Activated naive CD8-positive, alpha-beta T cell treated with anti-CD3 and anti-CD28 coated beads, Interleukin-2, amount 50 U/mL, for 24 hours (primary cell): ENCODE measurements around the gene DLGAP4.

Experiments
- ATAC-seq: fragments of 150-1000 bp; cut with Tn5 transposase; one replicate; pipeline ENCODE4 v1.10.0; 2021
- DNase-seq: peaks from one replicate; pipeline ENCODE4 v3.0.0; 2021
- H3K27ac Mint-ChIP-seq: one replicate; pipeline ENCODE4 v1.8.0; 2021; ENCODE audit warnings: mild to moderate bottlenecking, mixed read lengths
- H3K27me3 Mint-ChIP-seq: one replicate; pipeline ENCODE4 v1.8.0; 2021; ENCODE audit warnings: mixed read lengths
- H3K36me3 Mint-ChIP-seq: one replicate; pipeline ENCODE4 v1.8.0; 2021; ENCODE audit warnings: low read depth, mixed read lengths
- H3K4me1 Mint-ChIP-seq: one replicate; pipeline ENCODE4 v1.8.0; 2021; ENCODE audit warnings: mixed read lengths
- H3K4me3 Mint-ChIP-seq: one replicate; pipeline ENCODE4 v1.8.0; 2021; ENCODE audit warnings: mild to moderate bottlenecking, moderate library complexity, mixed read lengths
- H3K9me3 Mint-ChIP-seq: one replicate; pipeline ENCODE4 v1.8.0; 2021; ENCODE audit warnings: mixed read lengths

Gene DLGAP4

DNA sequence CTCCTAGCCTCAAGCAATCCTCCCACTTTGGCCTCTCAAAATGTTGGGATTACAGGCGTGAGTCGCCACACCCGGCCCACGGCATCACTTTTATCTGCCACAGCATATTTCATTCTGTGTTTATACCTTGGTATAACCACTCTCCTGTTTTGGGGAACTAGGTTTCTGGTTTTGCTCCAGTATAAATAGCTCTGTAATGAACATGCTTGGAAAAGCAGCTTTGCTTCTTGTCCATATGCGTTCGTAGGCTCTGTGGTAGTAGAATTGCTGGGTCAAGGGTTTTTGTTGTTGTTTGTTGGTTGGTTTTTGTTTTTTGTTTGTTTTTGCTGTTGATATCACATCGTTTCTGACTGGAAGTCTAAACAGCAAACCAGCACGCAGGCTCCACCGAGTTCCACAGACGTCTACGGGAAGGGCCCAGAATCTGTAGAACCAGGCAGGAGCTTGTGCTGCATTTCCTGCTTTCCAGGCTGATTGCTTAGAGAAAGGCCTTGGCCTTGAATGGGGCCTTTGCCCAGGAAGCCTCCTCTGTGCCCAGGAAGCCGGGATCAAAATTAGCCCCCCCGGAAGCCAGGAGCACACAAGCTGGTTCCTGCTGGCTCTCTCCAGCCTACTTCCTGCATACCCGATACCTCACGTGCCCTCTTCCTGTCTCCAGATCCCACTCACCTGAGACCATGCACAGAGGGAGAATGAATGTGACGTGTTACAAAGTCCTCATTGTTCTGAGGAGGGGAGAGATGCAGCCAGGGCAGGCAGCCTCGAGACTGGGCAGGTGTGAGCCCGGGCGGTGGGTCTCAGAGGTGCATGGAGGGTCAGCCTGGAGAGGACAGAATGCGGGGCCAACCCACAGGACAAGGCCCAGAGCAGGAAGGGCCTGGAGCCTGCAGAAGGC is 35.1 kb upstream of the DLGAP4 start:
- DNase-seq (no peak), ATAC-seq (no peak)
- Mint-ChIP-seq H3K27ac (no peak overlapping the region), H3K9me3 (no peaks in the 10 kb centered on the region), H3K4me3 (no peak overlapping the region), H3K27me3 (peaks cover 7% of the 10 kb centered on the region), H3K36me3 (no peaks in the 10 kb centered on the region), H3K4me1 (no peaks in the 10 kb centered on the region)

DNA sequence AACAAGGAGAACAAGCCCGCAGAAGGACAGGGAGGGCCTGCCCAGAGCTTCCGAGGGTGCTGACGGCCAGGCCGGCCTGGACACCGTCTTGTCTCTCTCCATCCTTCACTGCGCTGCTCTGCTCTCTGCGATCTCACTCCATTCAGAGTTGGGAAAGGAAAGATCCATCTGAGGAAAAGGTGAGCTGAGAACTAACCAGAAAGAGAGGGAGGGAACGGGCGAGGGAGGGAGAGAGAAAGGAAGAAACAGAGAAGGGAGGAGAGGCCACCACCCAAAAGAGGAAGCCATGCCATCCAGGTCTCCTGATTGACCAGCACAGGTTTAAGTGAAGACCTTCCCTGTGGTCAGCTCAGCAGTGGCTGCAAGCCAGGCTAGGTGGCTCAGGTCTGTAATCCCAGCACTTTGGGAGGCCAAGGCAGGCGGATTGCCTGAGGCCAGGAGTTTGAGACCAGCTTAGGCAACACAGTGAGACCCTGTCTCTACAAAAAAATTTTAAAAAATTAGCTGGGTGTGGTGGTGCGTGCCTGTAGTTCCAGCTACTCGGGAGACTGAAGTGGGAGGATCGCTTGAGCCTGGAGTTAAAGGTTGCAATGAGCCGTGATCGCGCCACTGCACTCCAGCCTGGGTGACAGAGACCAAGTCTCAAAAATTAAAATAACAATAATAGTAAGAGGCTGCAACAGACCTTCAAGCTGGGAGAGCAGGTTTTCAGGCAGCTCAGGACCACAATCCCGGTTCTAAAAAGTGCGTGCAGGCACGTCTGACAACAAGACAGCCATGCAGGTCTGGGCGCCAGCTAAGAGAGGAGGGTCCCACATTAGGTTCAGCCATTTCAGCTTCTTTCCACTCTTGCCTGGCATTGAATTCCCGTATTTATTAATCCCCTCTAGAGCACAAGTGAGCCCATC is 34.2 kb upstream of the DLGAP4 start:
- Mint-ChIP-seq H3K36me3 (no peaks in the 10 kb centered on the region), H3K27me3 (peaks cover 7% of the 10 kb centered on the region), H3K9me3 (no peaks in the 10 kb centered on the region), H3K4me3 (no peak overlapping the region), H3K4me1 (no peaks in the 10 kb centered on the region), H3K27ac (no peak overlapping the region)
- DNase-seq (no peak), ATAC-seq (no peak)

DNA sequence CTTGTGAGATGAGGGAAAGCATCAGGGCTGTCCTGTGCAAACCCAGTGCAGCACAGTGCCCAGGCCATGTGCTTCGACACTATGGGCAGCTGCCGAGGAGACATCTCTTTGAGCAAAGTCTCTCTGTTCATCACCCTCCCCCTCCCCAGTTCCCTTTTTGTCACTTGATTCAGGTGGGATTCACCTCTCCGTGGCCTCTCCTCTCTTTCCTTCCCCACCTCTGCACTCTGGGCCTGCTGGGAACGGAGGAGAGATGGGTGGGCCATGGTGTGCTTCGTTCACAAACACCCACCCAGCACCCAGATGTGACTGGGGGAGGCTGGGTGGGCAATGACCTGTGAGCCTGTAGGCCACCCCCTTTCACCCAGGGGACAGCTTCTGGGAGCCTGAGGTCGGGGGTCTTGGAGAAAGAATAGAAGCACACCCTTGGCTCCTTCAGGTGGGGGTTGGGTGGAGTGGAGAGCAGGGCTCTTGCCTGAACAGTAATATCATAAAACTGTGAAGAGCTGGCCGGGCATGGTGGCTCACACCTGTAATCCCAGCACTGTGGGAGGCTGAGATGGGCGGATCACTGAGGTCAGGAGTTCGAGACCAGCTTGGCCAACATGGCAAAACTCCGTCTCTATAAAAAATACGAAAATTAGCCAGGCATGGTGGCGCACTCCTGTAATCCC is 33.5 kb upstream of the DLGAP4 start:
- DNase-seq = no peak
- Mint-ChIP-seq H3K27ac (no peak overlapping the region), H3K36me3 (no peaks in the 10 kb centered on the region), H3K9me3 (no peaks in the 10 kb centered on the region), H3K4me3 (no peak overlapping the region), H3K27me3 (peaks cover 7% of the 10 kb centered on the region), H3K4me1 (no peaks in the 10 kb centered on the region)
- ATAC-seq = no peak

DNA sequence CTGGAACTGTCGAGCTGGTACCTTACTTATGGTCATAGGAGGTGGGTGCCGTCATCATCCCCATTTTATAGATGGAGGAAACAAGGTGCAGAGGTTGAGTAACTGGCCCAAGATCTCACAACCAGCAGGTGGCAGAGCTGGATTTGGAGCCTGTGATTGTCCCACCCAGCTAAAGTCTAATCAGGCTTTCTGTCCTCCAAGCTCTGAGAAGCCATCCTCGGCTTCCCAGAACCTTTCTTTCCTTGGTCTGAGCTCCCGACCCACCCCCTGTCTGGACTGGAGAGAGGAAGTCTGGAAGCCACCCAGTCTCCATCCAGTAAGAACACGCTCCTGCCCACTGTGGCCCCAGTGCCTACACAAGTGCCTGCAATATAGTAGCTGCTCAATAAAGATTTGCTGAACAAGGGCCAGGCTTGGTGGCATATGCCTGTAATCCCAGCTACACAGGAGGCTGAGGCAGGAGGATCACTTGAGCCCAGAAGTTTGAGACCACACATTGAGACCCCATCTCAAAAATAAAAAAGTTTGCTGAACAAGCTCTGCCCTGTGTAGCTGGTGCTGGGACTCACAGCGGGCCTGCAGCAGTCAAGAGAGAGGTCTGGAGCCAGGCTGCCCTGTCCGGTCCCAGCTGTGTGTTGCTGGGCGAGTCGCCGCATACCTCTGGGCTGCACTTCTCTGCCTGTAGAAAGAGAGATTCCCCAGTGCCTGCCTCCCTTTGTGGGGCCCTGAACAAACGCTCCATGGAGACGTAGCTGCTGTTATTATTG is 32.5 kb upstream of the DLGAP4 start:
- Mint-ChIP-seq H3K27ac (no peak overlapping the region), H3K27me3 (peaks cover 7% of the 10 kb centered on the region)
- DNase-seq = peak; percentile 13

DNA sequence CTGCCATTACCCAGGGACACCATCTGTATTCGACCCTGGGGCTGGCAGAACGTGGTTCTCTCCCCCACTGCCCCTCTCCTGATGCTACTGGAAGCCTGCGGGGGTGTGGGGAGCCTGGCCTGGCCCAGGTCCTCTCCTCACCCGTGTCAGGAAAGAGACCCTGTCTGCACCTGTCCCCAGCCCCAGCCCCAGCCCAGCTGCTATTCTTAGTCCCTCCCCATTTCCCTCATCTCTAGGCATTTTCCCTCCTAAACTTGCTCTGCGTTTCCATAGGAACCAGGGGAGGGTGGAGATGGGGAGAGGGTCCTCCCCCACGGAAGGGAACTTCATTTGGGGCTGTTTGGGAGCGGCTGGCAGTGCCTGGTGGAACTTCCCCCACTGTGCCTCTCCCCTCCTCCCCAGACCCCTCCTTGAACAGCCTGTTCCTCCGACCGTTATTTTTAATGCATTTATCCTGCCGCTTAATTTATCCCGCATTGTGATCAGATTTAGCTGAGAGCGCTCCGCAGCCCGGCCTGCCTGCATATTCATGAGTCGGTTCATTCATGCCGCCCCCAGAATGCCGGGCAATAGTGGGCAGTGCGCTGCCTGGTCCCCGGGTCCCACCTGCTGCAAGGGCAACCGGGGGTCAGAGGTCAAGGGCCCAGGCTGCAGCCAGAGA is 31.8 kb upstream of the DLGAP4 start:
- H3K4me1 Mint-ChIP-seq = no peaks in the 10 kb centered on the region
- ATAC-seq = no peak
- DNase-seq = no peak
- no peaks in the 10 kb centered on the region for H3K36me3 Mint-ChIP-seq
- no peak overlapping the region for H3K27ac Mint-ChIP-seq
- peaks cover 7% of the 10 kb centered on the region for H3K27me3 Mint-ChIP-seq
- no peaks in the 10 kb centered on the region for H3K9me3 Mint-ChIP-seq
- H3K4me3 Mint-ChIP-seq = no peak overlapping the region

More for the DNA sequence above, 32.5 kb upstream of the DLGAP4 start:
- Mint-ChIP-seq H3K9me3 (no peaks in the 10 kb centered on the region), H3K4me3 (no peak overlapping the region), H3K36me3 (no peaks in the 10 kb centered on the region), H3K4me1 (no peaks in the 10 kb centered on the region)
- ATAC-seq = no peak

DNA sequence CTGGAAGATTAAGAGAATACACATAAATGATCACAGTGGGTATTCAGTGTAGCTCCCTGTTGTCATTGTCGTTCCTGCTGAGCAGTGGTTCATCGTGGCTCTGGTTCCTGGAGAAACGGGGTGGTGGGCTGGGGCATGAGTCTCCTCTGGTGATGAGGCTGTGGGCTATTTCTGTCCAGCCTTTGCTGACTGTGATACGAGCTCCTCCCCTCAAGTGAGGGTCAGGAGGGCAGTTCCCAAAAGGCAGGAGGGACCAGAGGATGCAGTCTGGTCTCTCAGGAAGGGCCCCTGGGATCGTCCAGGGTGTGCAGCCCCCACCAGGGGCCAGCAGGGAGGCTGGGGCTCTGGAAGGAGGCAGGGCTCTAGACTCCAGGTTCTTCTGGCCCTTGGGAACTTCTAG is 31.1 kb upstream of the DLGAP4 start:
- no peaks in the 10 kb centered on the region for H3K36me3 Mint-ChIP-seq

DNA sequence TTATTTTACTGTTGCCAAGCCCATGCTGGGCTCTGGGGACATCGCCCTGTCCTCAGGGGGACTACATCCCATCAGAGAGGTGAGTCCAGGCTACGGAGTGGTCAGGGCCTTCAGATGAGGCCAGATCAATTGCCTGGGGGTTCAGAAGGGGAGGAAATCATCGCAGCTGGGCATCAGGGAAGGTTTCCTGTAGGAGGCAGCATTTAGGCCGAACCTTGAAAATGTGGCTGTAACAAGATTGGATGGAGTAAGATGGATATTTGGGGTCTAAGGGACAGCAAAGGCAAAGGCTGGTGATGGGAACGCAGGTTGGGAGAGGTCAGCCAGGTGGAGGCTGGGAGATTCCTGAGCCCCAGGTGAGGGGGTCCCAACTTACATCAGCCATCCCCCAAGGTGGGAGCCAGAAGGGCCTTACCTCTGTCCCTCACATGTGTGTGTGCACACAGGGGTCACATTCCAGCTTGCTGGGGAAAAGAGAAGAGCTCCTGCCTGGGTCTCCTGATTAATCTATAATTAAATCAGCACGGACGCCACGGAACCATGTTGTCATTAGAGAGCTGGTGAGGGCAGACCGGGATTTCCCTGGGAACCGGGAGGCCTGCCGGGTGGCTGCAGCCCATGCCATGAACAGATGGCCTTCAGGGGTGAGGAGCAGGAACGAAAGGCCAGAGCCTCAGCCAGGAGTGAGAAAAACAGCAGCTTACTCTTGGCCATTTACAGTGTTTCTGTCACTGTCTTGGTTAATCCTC is 30.5 kb upstream of the DLGAP4 start:
- no peaks in the 10 kb centered on the region for H3K36me3 Mint-ChIP-seq
- H3K27me3 Mint-ChIP-seq = peaks cover 11% of the 10 kb centered on the region
- DNase-seq = no peak
- no peak overlapping the region for H3K4me3 Mint-ChIP-seq
- no peak overlapping the region for H3K27ac Mint-ChIP-seq
- no peaks in the 10 kb centered on the region for H3K9me3 Mint-ChIP-seq
- no peak for ATAC-seq
- no peaks in the 10 kb centered on the region for H3K4me1 Mint-ChIP-seq

More for the DNA sequence above, 31.1 kb upstream of the DLGAP4 start:
- H3K9me3 Mint-ChIP-seq = no peaks in the 10 kb centered on the region
- H3K27ac Mint-ChIP-seq = no peak overlapping the region
- no peak overlapping the region for H3K4me3 Mint-ChIP-seq
- peaks cover 7% of the 10 kb centered on the region for H3K27me3 Mint-ChIP-seq
- no peaks in the 10 kb centered on the region for H3K4me1 Mint-ChIP-seq
- ATAC-seq = no peak
- DNase-seq = no peak

DNA sequence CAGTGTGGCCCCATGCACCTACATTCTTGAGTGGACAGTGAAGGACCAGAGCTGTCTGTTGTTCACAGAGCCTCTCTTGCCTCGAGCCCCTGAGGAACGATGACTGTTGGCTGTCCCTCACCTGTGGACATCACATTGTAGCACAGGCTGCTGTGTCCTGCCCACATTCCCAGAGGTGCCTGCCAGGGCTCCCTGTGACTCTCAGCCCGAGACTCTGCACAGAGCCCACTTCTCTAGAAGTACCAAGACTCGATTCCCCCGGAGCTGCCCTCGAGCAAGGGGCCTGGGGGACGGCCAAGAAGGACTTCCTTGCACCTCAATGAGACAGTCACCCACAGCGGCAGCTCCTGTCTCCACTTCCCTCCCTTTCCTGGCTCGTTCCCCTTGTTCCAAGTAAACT is 28.6 kb upstream of the DLGAP4 start:
- Mint-ChIP-seq H3K9me3 (no peaks in the 10 kb centered on the region), H3K36me3 (no peaks in the 10 kb centered on the region), H3K4me3 (no peak overlapping the region), H3K27me3 (peaks cover 11% of the 10 kb centered on the region), H3K4me1 (no peaks in the 10 kb centered on the region), H3K27ac (no peak overlapping the region)
- ATAC-seq = no peak
- no peak for DNase-seq

DNA sequence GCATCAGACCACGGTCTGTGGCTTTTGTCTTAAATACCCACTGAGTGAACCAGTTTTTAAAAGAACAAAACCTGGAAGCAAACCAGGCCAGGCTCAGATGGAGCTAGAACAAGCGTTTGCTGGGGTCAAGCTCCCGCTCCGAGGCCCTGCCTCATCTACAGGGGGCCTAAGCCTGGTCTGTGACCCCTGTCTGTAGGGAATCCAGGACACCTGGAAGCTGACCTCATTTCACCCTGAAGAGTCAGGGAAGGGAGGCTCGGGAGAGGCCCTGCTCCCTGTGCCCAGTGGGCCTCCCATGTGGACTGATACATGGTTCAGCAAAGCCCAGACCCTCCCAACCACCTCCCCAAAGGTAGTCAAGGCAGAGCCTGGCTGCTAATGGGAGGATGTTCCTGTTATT is 26.8 kb upstream of the DLGAP4 start:
- no peaks in the 10 kb centered on the region for H3K36me3 Mint-ChIP-seq
- H3K9me3 Mint-ChIP-seq = no peaks in the 10 kb centered on the region
- no peaks in the 10 kb centered on the region for H3K4me1 Mint-ChIP-seq
- H3K4me3 Mint-ChIP-seq = no peak overlapping the region
- peaks cover 10% of the 10 kb centered on the region for H3K27me3 Mint-ChIP-seq
- no peak overlapping the region for H3K27ac Mint-ChIP-seq
- no peak for DNase-seq
- ATAC-seq = no peak

DNA sequence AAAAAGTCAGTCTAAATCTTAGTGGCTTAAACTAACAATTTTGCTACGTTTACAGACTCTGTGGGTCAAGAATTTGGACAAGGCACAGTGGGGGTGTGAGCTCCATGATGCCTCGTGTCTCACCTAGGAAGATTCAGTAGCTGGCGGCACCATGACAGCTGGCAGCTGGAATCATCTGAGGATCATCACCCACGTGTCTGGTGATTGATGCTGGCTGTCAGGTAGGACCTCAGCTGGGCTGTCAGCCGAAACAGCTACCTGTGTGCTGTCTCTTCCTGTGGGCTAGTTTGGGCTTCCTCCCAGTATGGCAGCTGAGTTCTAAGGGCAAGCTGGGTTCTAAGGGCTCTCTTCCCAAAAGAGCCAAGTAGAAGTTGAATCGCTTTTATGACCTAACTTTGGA is 26.4 kb upstream of the DLGAP4 start:
- no peak overlapping the region for H3K27ac Mint-ChIP-seq
- H3K4me3 Mint-ChIP-seq = no peak overlapping the region
- no peaks in the 10 kb centered on the region for H3K36me3 Mint-ChIP-seq
- no peaks in the 10 kb centered on the region for H3K9me3 Mint-ChIP-seq
- peaks cover 9% of the 10 kb centered on the region for H3K27me3 Mint-ChIP-seq
- ATAC-seq = no peak
- H3K4me1 Mint-ChIP-seq = no peaks in the 10 kb centered on the region
- DNase-seq = no peak

DNA sequence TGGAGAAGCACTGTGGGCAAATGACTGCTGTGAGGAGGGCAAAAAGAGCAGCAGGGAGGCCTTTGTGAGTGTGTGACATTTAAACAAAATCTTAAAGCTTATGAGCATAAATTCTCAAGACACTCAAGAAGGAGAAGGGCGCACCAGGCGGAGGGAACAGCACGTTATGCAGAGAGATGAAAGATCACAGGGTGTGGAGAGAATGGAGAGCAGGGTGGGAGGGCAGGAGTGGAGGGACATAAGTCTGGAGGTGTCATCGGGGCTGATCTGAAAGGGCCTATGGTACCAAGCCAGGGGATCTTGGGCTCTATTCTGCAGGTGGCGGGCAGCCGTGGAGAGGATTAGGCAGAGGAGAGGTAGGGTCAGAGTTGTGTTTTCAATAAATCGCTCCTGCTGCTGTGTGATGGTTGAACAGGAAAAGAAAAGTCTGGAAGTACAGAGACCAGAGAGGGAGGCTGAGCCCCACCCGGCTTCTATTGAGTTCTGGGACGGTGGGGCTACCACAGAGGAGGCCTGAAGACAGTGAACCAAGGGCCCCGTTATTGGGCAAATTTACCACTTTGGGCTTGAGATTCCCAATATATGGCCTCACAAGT is 24.3 kb upstream of the DLGAP4 start:
- Mint-ChIP-seq H3K4me3 (no peak overlapping the region), H3K4me1 (no peaks in the 10 kb centered on the region), H3K27ac (no peak overlapping the region), H3K27me3 (peaks cover 7% of the 10 kb centered on the region), H3K9me3 (no peaks in the 10 kb centered on the region), H3K36me3 (no peaks in the 10 kb centered on the region)
- no peak for ATAC-seq
- no peak for DNase-seq

DNA sequence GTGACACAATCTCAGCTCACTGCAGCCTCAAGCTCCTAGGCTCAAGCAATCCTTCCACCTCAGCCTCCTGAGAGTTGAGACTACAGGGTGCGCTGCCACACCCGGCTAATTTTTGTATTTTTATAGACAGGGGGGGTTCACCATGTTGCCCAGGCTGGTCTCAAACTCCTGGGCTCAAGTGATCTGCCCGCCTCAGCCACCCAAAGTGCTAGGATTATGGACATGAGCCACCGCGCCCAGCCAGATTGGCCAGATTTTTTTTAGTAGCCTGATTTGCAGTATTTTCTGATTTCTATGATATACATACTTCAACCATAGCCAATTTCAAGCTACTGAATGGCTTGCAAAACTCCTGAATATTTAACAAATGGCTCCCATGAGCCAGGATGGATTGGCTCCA is 21.4 kb upstream of the DLGAP4 start:
- H3K9me3 Mint-ChIP-seq = no peaks in the 10 kb centered on the region
- H3K27ac Mint-ChIP-seq = no peak overlapping the region
- no peaks in the 10 kb centered on the region for H3K36me3 Mint-ChIP-seq
- no peak for DNase-seq
- ATAC-seq = no peak
- H3K4me1 Mint-ChIP-seq = no peaks in the 10 kb centered on the region
- H3K4me3 Mint-ChIP-seq = no peak overlapping the region
- peaks cover 19% of the 10 kb centered on the region for H3K27me3 Mint-ChIP-seq
